ENCODE data around the gene GPR143.
"Not testable (repeated sequence)": the region's sequence is repeated elsewhere in the genome, so short reads cannot be mapped to it uniquely, and the experiment has no call there.

The GPR143 gene

GRCh38 chrX:9768321-9768839 is 2.7 kb upstream of the GPR143 start:
- DNase-seq (ENCODE audit: low read depth), result not testable (repeated sequence)

- DNase-seq (ENCODE audit: low read depth), result no peak
Measured at GRCh38 chrX:9767375-9767774, 1.7 kb upstream of the GPR143 start.

- DNase-seq (ENCODE audit: low read depth), result no peak
Measured at GRCh38 chrX:9765072-9765736, 443 bp downstream of the GPR143 start.

- DNase-seq (ENCODE audit: low read depth), result no peak
Measured at GRCh38 chrX:9759337-9759736, 6.3 kb downstream of the GPR143 start.

- DNase-seq (ENCODE audit: low read depth), result no peak
Measured at GRCh38 chrX:9758021-9758638, 7.5 kb downstream of the GPR143 start.

- DNase-seq (ENCODE audit: low read depth), result no peak
Measured at GRCh38 chrX:9757366-9757765, 8.3 kb downstream of the GPR143 start.

GRCh38 chrX:9749146-9749692 is 16.4 kb downstream of the GPR143 start:
- no peak for DNase-seq (ENCODE audit: low read depth)

- no peak for DNase-seq (ENCODE audit: low read depth)
Measured at GRCh38 chrX:9747644-9748043, 18.0 kb downstream of the GPR143 start.

GRCh38 chrX:9746148-9746888 is 19.3 kb downstream of the GPR143 start:
- no peak for DNase-seq (ENCODE audit: low read depth)

- DNase-seq (ENCODE audit: low read depth), result no peak
Measured at GRCh38 chrX:9745417-9746115, 20.1 kb downstream of the GPR143 start.

- no peak for DNase-seq (ENCODE audit: low read depth)
Measured at GRCh38 chrX:9739130-9739529, 26.5 kb downstream of the GPR143 start.

GRCh38 chrX:9738151-9738550 is 27.5 kb downstream of the GPR143 start:
- DNase-seq (ENCODE audit: low read depth), result no peak

- no peak for DNase-seq (ENCODE audit: low read depth)
Measured at GRCh38 chrX:9737363-9737762, 28.3 kb downstream of the GPR143 start.

GRCh38 chrX:9730752-9731151 is 34.9 kb downstream of the GPR143 start:
- DNase-seq (ENCODE audit: low read depth), result no peak

- DNase-seq (ENCODE audit: low read depth), result no peak
Measured at GRCh38 chrX:9730078-9730477, 35.6 kb downstream of the GPR143 start.

GRCh38 chrX:9729171-9729885 is 36.3 kb downstream of the GPR143 start:
- DNase-seq (ENCODE audit: low read depth), result no peak

GRCh38 chrX:9728261-9728660 is 37.4 kb downstream of the GPR143 start:
- DNase-seq (ENCODE audit: low read depth), result no peak

GRCh38 chrX:9724711-9725110 is 40.9 kb downstream of the GPR143 start:
- DNase-seq (ENCODE audit: low read depth), result no peak

- DNase-seq (ENCODE audit: low read depth), result no peak
Measured at GRCh38 chrX:9717376-9717775, 48.3 kb downstream of the GPR143 start.

GRCh38 chrX:9710332-9710731 is 55.3 kb downstream of the GPR143 start:
- no peak for DNase-seq (ENCODE audit: low read depth)

- peak; percentile 37 for DNase-seq (ENCODE audit: low read depth)
Measured at GRCh38 chrX:9708923-9709553, 56.6 kb downstream of the GPR143 start.
